Stomach smooth muscle (tissue), 2 donors: Measurements from ENCODE around the gene ASF1B.

Source experiments
- H3K27ac ChIP-seq: one replicate; pipeline ENCODE4 v1.7.0; 2013; ENCODE audit warnings: mild to moderate bottlenecking, low read length, inconsistent platforms
- H3K27me3 ChIP-seq, 2 donors: one replicate each; pipeline ENCODE4 v1.7.0; 2013; ENCODE audit warnings: low read length in 2 of 2; ENCODE audit not compliant: insufficient read depth in 2 of 2, control insufficient read depth in 1 of 2
- H3K36me3 ChIP-seq, 2 donors: one replicate each; pipeline ENCODE4 v1.7.0; 2013; ENCODE audit warnings: low read length in 2 of 2; ENCODE audit not compliant: control insufficient read depth in 2 of 2, insufficient read depth in 2 of 2
- H3K4me1 ChIP-seq: one replicate; pipeline ENCODE4 v1.7.0; 2013; ENCODE audit warnings: low read length; ENCODE audit not compliant: control insufficient read depth, insufficient read depth
- H3K4me3 ChIP-seq, 2 donors: one replicate each; pipeline ENCODE4 v1.7.0; 2013; ENCODE audit warnings: low read length in 2 of 2
- H3K9ac ChIP-seq, 2 donors: one replicate each; pipeline ENCODE4 v1.7.0; 2013; ENCODE audit warnings: low read length in 2 of 2, mild to moderate bottlenecking in 1 of 2
- H3K9me3 ChIP-seq, 2 donors: one replicate each; pipeline ENCODE4 v1.7.0; 2013; ENCODE audit warnings: low read length in 2 of 2; ENCODE audit not compliant: control insufficient read depth in 2 of 2
- donor health status: healthy.
- donor health status: Pancreatic carcinoma.

The ASF1B gene

GRCh38 chr19:14093117-14093823 is 43.1 kb downstream of the ASF1B start:
- no peaks in the 10 kb centered on the region for H3K27me3 ChIP-seq
- H3K4me1 ChIP-seq = peaks cover 14% of the 10 kb centered on the region
- no peak overlapping the region for H3K27ac ChIP-seq
- H3K36me3 ChIP-seq = peaks cover 15 to 18% of the 10 kb centered on the region in 2 donors
- H3K9ac ChIP-seq = no peak overlapping the region
- no peak overlapping the region for H3K4me3 ChIP-seq
- peaks cover 2 to 6% of the 10 kb centered on the region in 2 donors for H3K9me3 ChIP-seq

GRCh38 chr19:14091813-14092462 is 44.5 kb downstream of the ASF1B start:
- H3K36me3 ChIP-seq = peaks cover 8 to 11% of the 10 kb centered on the region in 2 donors
- peaks cover 2 to 6% of the 10 kb centered on the region in 2 donors for H3K9me3 ChIP-seq
- peak overlapping the region; percentile 80 to 90 for H3K4me3 ChIP-seq
- peak overlapping the region; percentile 86 for H3K27ac ChIP-seq
- H3K27me3 ChIP-seq = no peaks in the 10 kb centered on the region
- H3K4me1 ChIP-seq = peaks cover 14% of the 10 kb centered on the region
- no peak overlapping the region for H3K9ac ChIP-seq

GRCh38 chr19:14091081-14091812 is 45.1 kb downstream of the ASF1B start:
- H3K9ac ChIP-seq = peak overlapping the region; percentile 69 to 81

GRCh38 chr19:14090509-14091080 is 45.8 kb downstream of the ASF1B start, which contains the start of gene SAMD1:
Gene SAMD1, minus strand, starts transcription at chr19:14090751.
- H3K36me3 ChIP-seq = peaks cover 5 to 8% of the 10 kb centered on the region in 2 donors
- no peaks in the 10 kb centered on the region for H3K27me3 ChIP-seq
- peak within 1 kb of the TSS; percentile 86 for H3K27ac ChIP-seq
- peak within 1 kb of the TSS; percentile 69 to 81 for H3K9ac ChIP-seq
- peaks cover 14% of the 10 kb centered on the region for H3K4me1 ChIP-seq
- H3K9me3 ChIP-seq = peaks cover 2 to 6% of the 10 kb centered on the region in 2 donors
- peak within 1 kb of the TSS; percentile 80 to 90 for H3K4me3 ChIP-seq

More at GRCh38 chr19:14091081-14091812, 45.1 kb downstream of the ASF1B start:
- Histone ChIP-seq H3K27ac (peak overlapping the region; percentile 86), H3K4me1 (peaks cover 14% of the 10 kb centered on the region), H3K4me3 (peak overlapping the region; percentile 80 to 90), H3K9me3 (peaks cover 2 to 6% of the 10 kb centered on the region in 2 donors), H3K27me3 (no peaks in the 10 kb centered on the region), H3K36me3 (peaks cover 5 to 8% of the 10 kb centered on the region in 2 donors)

GRCh38 chr19:14089662-14090508 is 46.5 kb downstream of the ASF1B start:
- Histone ChIP-seq H3K36me3 (peaks cover 5 to 8% of the 10 kb centered on the region in 2 donors), H3K4me1 (peaks cover 14% of the 10 kb centered on the region), H3K27me3 (no peaks in the 10 kb centered on the region), H3K27ac (no peak overlapping the region), H3K9me3 (peaks cover 2 to 6% of the 10 kb centered on the region in 2 donors), H3K9ac (peak overlapping the region in 1 of 2 donors; percentile 45), H3K4me3 (peak overlapping the region; percentile 60 to 71)

GRCh38 chr19:14089412-14089661 is 47.1 kb downstream of the ASF1B start:
- H3K27ac ChIP-seq = no peak overlapping the region

GRCh38 chr19:14088634-14089411 is 47.6 kb downstream of the ASF1B start:
- Histone ChIP-seq H3K27me3 (no peaks in the 10 kb centered on the region), H3K4me3 (peak overlapping the region; percentile 60 to 69), H3K27ac (no peak overlapping the region), H3K4me1 (peaks cover 14% of the 10 kb centered on the region), H3K36me3 (peaks cover 5 to 8% of the 10 kb centered on the region in 2 donors), H3K9ac (peak overlapping the region; percentile 45 to 58), H3K9me3 (peaks cover 2 to 6% of the 10 kb centered on the region in 2 donors)

More at GRCh38 chr19:14089412-14089661, 47.1 kb downstream of the ASF1B start:
- peaks cover 5 to 8% of the 10 kb centered on the region in 2 donors for H3K36me3 ChIP-seq
- peak overlapping the region; percentile 60 to 69 for H3K4me3 ChIP-seq
- peaks cover 2 to 6% of the 10 kb centered on the region in 2 donors for H3K9me3 ChIP-seq
- peak overlapping the region; percentile 45 to 58 for H3K9ac ChIP-seq
- no peaks in the 10 kb centered on the region for H3K27me3 ChIP-seq
- peaks cover 14% of the 10 kb centered on the region for H3K4me1 ChIP-seq

GRCh38 chr19:14086098-14086497 is 50.3 kb downstream of the ASF1B start:
- Histone ChIP-seq H3K9me3 (no peaks in the 10 kb centered on the region), H3K27me3 (no peaks in the 10 kb centered on the region), H3K36me3 (peaks cover 5 to 6% of the 10 kb centered on the region in 2 donors), H3K4me1 (peaks cover 21% of the 10 kb centered on the region), H3K27ac (no peak overlapping the region), H3K9ac (no peak overlapping the region), H3K4me3 (no peak overlapping the region)

GRCh38 chr19:14085309-14085995 is 50.9 kb downstream of the ASF1B start, which contains the start of gene C19orf67:
Gene C19orf67, minus strand, starts transcription at chr19:14085783. Its CDS starts 156 bp downstream, at chr19:14085627.
- peaks cover 22% of the 10 kb centered on the region for H3K4me1 ChIP-seq
- no peaks in the 10 kb centered on the region for H3K9me3 ChIP-seq
- no peak within 1 kb of the TSS for H3K4me3 ChIP-seq
- H3K9ac ChIP-seq = no peak within 1 kb of the TSS
- H3K27ac ChIP-seq = no peak within 1 kb of the TSS
- H3K27me3 ChIP-seq = no peaks in the 10 kb centered on the region
- peaks cover 5 to 6% of the 10 kb centered on the region in 2 donors for H3K36me3 ChIP-seq
